Duodenal mucosa (tissue), 2 donors: ENCODE measurements around the gene NME8.

Source experiments
- H3K27ac ChIP-seq: one replicate; pipeline ENCODE4 v1.7.0; 2013; ENCODE audit warnings: low read depth, low read length
- H3K27me3 ChIP-seq, 2 donors: one replicate each; pipeline ENCODE4 v1.7.0; 2013; ENCODE audit warnings: low read length in 2 of 2, control low read depth in 1 of 2; ENCODE audit not compliant: insufficient read depth in 2 of 2, control insufficient read depth in 1 of 2
- H3K36me3 ChIP-seq, 2 donors: one replicate each; pipeline ENCODE4 v1.7.0; 2013; ENCODE audit warnings: low read length in 2 of 2, control low read depth in 1 of 2; ENCODE audit not compliant: insufficient read depth in 2 of 2, control insufficient read depth in 1 of 2
- H3K4me1 ChIP-seq, 2 donors: one replicate each; pipeline ENCODE4 v1.7.0; 2013; ENCODE audit warnings: low read length in 2 of 2, control low read depth in 1 of 2; ENCODE audit not compliant: insufficient read depth in 2 of 2, control insufficient read depth in 1 of 2
- H3K4me3 ChIP-seq, 2 donors: one replicate each; pipeline ENCODE4 v1.7.0; 2013; ENCODE audit warnings: low read length in 2 of 2, low read depth in 1 of 2
- H3K9ac ChIP-seq, 2 donors: one replicate each; pipeline ENCODE4 v1.7.0; 2013; ENCODE audit warnings: low read length in 2 of 2, low read depth in 1 of 2
- H3K9me3 ChIP-seq, 2 donors: one replicate each; pipeline ENCODE4 v1.7.0; 2013; ENCODE audit warnings: low read length in 2 of 2, control low read depth in 1 of 2; ENCODE audit not compliant: control insufficient read depth in 1 of 2

Gene NME8

GRCh38 chr7:37899712-37900247, 51.4 kb downstream of the NME8 start:
- Histone ChIP-seq H3K9ac (no peak overlapping the region), H3K9me3 (no peaks in the 10 kb centered on the region), H3K4me1 (no peaks in the 10 kb centered on the region), H3K4me3 (no peak overlapping the region), H3K36me3 (no peaks in the 10 kb centered on the region), H3K27me3 (no peaks in the 10 kb centered on the region), H3K27ac (no peak overlapping the region)

DNA sequence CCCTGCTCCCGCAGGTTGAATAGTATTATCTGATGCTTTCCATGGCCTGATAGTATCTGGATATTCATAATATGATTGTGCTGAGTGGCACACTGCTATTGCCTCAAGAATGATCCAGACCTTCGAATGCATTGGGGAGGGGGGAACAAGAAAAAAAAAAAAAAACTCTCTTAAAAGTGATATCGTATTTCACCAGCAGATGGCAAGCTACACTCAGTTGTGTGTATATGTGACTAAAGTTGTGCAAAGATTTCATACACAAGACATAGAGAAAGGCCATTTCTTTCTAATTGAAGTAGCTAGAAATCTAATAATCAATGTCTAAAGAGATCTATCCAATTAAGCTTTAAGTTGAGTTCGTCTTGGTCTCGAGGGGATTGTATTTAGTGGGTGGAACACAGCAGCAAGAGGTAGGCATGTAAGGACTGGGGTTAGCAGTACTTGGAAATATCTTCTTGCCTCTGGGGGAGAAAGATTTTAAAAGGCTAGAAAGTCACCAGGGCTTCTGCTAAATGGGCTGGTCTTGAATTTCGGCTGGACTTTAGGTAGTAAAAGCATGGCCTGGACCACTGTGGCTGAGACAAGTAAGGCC, 52.9 kb downstream of the NME8 start:
- H3K27ac ChIP-seq: no peak overlapping the region

DNA sequence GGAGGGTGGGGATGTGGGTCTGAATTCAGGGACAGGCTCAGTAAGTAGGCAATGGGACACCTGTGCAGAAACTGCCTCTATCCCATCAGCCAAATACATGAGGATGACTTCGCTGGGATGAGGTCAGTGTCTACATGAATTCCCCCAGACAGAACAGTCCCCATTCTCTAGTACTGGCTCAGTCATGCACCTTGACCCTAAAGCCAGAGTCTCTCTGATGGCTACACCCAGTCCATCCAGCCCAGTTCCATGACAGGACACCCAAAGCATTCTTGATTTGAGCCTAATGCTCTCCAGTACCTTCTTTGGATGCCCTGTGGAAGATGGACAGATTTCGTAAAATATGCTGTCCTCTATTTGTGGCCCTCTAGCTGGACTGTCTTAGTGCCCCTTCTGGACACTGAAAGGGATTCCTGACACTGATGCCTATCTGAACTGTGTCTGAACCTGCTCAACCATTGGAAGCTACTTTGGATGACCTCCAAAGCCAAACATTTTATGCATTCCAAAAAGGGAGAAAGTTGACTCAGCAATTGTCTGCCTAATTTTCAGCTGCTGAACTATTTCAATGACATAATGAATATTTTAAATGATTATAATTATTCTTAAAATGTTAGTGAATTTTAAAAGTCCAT, 53.6 kb downstream of the NME8 start:
- H3K9ac ChIP-seq: no peak overlapping the region
- H3K9me3 ChIP-seq: no peaks in the 10 kb centered on the region
- H3K36me3 ChIP-seq: no peaks in the 10 kb centered on the region
- no peaks in the 10 kb centered on the region for H3K27me3 ChIP-seq
- no peaks in the 10 kb centered on the region for H3K4me1 ChIP-seq
- H3K4me3 ChIP-seq: no peak overlapping the region
- no peak overlapping the region for H3K27ac ChIP-seq

More for the DNA sequence above, 52.9 kb downstream of the NME8 start:
- Histone ChIP-seq H3K9ac (no peak overlapping the region), H3K4me3 (no peak overlapping the region), H3K27me3 (no peaks in the 10 kb centered on the region), H3K9me3 (no peaks in the 10 kb centered on the region), H3K4me1 (no peaks in the 10 kb centered on the region), H3K36me3 (no peaks in the 10 kb centered on the region)

DNA sequence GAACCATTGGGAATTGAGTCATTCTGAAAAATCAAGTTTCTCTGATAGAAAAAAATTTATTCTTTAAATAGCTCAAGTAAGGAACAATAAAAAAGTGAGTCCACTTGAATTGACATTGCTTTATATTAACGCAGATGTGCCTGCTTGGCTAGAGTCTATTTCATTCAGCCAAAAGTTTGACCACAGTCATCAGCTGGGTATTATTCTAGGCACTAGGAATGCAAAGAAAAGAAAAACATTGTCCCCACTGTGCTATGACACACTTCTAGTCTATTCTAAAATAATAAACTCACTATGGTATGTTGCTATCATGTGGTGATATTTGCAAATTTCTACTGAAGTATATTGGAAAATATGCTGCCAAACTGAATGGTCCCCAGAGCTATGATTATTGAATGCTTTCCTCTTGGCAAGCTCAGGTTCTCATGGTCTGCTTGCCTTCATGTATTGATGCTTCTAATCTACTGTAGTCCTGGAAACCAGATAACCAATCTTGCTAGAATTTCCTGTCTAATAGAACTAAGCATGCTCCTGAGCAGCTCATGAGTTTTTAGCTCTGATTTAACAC, 59.9 kb downstream of the NME8 start:
- no peaks in the 10 kb centered on the region for H3K4me1 ChIP-seq
- H3K4me3 ChIP-seq: no peak overlapping the region
- H3K36me3 ChIP-seq: no peaks in the 10 kb centered on the region
- H3K27ac ChIP-seq: no peak overlapping the region
- H3K9me3 ChIP-seq: no peaks in the 10 kb centered on the region
- H3K27me3 ChIP-seq: peaks cover 0 to 3% of the 10 kb centered on the region in 2 donors
- no peak overlapping the region for H3K9ac ChIP-seq

DNA sequence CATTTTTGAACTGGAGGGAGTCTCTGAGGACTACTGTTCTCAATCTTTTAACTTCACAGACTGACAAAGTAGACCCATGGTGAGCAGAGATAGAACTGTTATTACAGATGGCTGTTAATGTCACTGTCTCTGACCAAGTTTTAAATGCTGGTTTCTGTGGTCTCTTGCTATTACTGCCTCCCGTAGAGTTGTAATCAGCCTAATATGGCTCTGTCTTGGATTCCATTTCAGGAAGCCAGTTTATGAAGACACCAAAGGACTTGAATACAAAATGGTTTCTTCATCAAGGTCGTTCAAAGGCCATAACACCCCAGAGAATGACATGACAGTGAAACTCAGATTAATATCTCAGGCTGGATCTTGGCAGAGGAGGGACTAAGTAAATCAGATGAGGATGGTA, 64.4 kb downstream of the NME8 start:
- peaks cover 4 to 16% of the 10 kb centered on the region in 2 donors for H3K4me1 ChIP-seq
- no peak overlapping the region for H3K4me3 ChIP-seq
- H3K36me3 ChIP-seq: no peaks in the 10 kb centered on the region
- no peaks in the 10 kb centered on the region for H3K9me3 ChIP-seq
- no peak overlapping the region for H3K9ac ChIP-seq
- H3K27me3 ChIP-seq: peaks cover 9 to 19% of the 10 kb centered on the region in 2 donors
- H3K27ac ChIP-seq: no peak overlapping the region

GRCh38 chr7:37915438-37915837, 67.0 kb downstream of the NME8 start:
- Histone ChIP-seq H3K27me3 (peaks cover 6 to 19% of the 10 kb centered on the region in 2 donors), H3K27ac (no peak overlapping the region), H3K9ac (no peak overlapping the region), H3K4me1 (peaks cover 8 to 16% of the 10 kb centered on the region in 2 donors), H3K9me3 (no peaks in the 10 kb centered on the region), H3K4me3 (no peak overlapping the region), H3K36me3 (no peaks in the 10 kb centered on the region)

DNA sequence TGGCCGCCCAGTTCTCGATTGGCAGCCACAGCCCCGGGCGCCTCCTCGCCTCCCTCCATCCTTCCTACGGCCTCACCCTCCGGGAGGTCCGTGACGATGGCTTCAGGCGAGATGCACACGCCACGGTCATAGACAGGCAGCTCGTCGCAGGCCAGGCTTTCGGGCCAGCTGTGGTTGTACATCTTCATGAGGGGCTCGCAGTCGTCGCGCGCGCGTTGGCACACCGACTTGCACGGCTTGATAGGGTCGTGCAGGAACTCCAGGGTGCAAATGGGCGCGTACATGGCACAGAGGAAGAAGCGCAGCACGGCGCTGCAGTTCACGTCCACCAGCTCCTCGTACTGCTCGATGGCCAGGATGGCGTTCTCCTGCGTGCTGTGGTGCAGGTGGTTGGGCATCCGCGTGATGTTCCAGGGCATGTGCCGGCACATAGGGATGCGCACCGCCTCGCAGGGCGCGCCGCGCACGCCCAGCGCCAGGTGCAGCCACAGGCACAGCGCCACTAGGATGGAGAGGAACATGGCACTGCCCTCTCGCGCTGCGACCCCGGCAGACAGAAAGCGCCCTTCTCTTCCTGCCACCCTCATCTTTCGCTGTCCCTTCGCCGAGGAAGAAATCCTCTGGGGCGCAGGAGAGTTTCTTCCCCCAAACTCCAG, 67.7 kb downstream of the NME8 start:
- no peaks in the 10 kb centered on the region for H3K9me3 ChIP-seq
- peaks cover 8 to 16% of the 10 kb centered on the region in 2 donors for H3K4me1 ChIP-seq
- H3K9ac ChIP-seq: no peak overlapping the region
- no peaks in the 10 kb centered on the region for H3K36me3 ChIP-seq
- no peak overlapping the region for H3K27ac ChIP-seq
- H3K4me3 ChIP-seq: peak overlapping the region; percentile 64 to 69
- H3K27me3 ChIP-seq: peaks cover 6 to 19% of the 10 kb centered on the region in 2 donors

GRCh38 chr7:37916673-37917660, 68.6 kb downstream of the NME8 start, which contains the start of gene SFRP4:
Gene SFRP4 (minus strand): TSS chr7:37916817. CDS start chr7:37916537, 280 bp downstream.
- peak within 1 kb of the TSS in 1 of 2 donors; percentile 5 for H3K9ac ChIP-seq
- no peak within 1 kb of the TSS for H3K27ac ChIP-seq
- no peaks in the 10 kb centered on the region for H3K36me3 ChIP-seq
- H3K9me3 ChIP-seq: no peaks in the 10 kb centered on the region
- H3K4me1 ChIP-seq: peaks cover 8 to 16% of the 10 kb centered on the region in 2 donors
- peak within 1 kb of the TSS; percentile 64 to 69 for H3K4me3 ChIP-seq
- peaks cover 6 to 19% of the 10 kb centered on the region in 2 donors for H3K27me3 ChIP-seq

DNA sequence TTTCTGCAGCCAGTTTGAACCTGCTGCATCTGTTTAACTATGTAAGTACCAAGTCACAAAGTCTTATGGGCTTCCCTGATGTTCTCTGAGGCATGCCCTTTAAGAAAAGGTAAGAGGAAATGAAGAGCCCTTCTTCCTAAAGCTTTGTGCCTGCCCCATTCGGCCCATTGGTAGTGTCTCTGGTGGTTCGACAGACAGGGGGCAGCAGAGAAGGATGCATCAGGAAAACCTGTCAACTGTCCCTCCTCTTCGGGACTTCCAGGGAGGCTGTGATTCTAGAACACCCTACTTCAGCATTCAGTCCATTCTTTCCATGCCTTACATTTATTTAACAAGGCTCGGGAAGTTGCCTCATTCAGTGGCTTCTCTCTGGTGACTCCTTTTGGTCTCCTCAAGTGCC, 70.1 kb downstream of the NME8 start:
- no peak overlapping the region for H3K4me3 ChIP-seq
- H3K9ac ChIP-seq: no peak overlapping the region
- H3K36me3 ChIP-seq: no peaks in the 10 kb centered on the region
- peaks cover 8 to 16% of the 10 kb centered on the region in 2 donors for H3K4me1 ChIP-seq
- H3K27me3 ChIP-seq: peaks cover 6 to 19% of the 10 kb centered on the region in 2 donors
- H3K9me3 ChIP-seq: no peaks in the 10 kb centered on the region
- no peak overlapping the region for H3K27ac ChIP-seq
